ENCODE measurements around the gene DNAH2.

- TF ChIP-seq, protein P1, sequence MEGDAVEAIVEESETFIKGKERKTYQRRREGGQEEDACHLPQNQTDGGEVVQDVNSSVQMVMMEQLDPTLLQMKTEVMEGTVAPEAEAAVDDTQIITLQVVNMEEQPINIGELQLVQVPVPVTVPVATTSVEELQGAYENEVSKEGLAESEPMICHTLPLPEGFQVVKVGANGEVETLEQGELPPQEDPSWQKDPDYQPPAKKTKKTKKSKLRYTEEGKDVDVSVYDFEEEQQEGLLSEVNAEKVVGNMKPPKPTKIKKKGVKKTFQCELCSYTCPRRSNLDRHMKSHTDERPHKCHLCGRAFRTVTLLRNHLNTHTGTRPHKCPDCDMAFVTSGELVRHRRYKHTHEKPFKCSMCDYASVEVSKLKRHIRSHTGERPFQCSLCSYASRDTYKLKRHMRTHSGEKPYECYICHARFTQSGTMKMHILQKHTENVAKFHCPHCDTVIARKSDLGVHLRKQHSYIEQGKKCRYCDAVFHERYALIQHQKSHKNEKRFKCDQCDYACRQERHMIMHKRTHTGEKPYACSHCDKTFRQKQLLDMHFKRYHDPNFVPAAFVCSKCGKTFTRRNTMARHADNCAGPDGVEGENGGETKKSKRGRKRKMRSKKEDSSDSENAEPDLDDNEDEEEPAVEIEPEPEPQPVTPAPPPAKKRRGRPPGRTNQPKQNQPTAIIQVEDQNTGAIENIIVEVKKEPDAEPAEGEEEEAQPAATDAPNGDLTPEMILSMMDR (conservative IDR thresholded peaks at IDR 0.05 in 1 of 2, IDR thresholded peaks at IDR 0.05 in 1 of 2; ENCODE audit: low read depth in 1 of 2, low read length in 2 of 2): no peak
- no peak for TF ChIP-seq EZH2 (IDR thresholded peaks at IDR 0.05; ENCODE audit: low read length, missing control alignments)
Observed at GRCh38 chr17:7846765-7847661, 129.5 kb downstream of the DNAH2 start.

Measured in fibroblast of lung (primary cell).